H9 (cell line): Measurements from ENCODE around the gene HCST. TPM values are rescaled to one million over a fixed set of nuclear protein-coding genes. Genes with fewer than 3 reads are reported as not detected.

Experiments used
- DNase-seq: peaks from one replicate; pipeline ENCODE4 v3.0.0-alpha.2; 2017
- H2AFZ ChIP-seq: one replicate; pipeline ENCODE4 v1.6.1; 2013; ENCODE audit warnings: mild to moderate bottlenecking, low read length, control low read depth, moderate library complexity
- H2AK5ac ChIP-seq: 2 replicates; pipeline ENCODE4 v1.6.1; 2013; ENCODE audit warnings: low read length, control low read depth, mixed read lengths; ENCODE audit not compliant: insufficient read length
- H2BK120ac ChIP-seq: one replicate; pipeline ENCODE4 v1.6.1; 2013; ENCODE audit warnings: low read depth, mild to moderate bottlenecking, low read length, control low read depth, inconsistent platforms; ENCODE audit not compliant: poor library complexity, severe bottlenecking
- H2BK12ac ChIP-seq: 2 replicates; pipeline ENCODE4 v1.6.1; 2013; ENCODE audit warnings: low read length, control low read depth, mixed read lengths, low read depth; ENCODE audit not compliant: insufficient read length
- H2BK15ac ChIP-seq: 2 replicates; pipeline ENCODE4 v1.6.1; 2013; ENCODE audit warnings: low read depth, low read length, control low read depth
- H2BK20ac ChIP-seq: one replicate; pipeline ENCODE4 v1.6.1; 2013; ENCODE audit warnings: low read depth, mild to moderate bottlenecking, low read length, control low read depth, inconsistent platforms; ENCODE audit not compliant: poor library complexity, severe bottlenecking
- H2BK5ac ChIP-seq: 2 replicates; pipeline ENCODE4 v1.6.1; 2013; ENCODE audit warnings: low read length, control low read depth, mixed read lengths; ENCODE audit not compliant: insufficient read length
- H3K14ac ChIP-seq: 2 replicates; pipeline ENCODE4 v1.6.1; 2013; ENCODE audit warnings: low read length, control low read depth; ENCODE audit not compliant: insufficient read depth
- H3K18ac ChIP-seq: 2 replicates; pipeline ENCODE4 v1.6.1; 2013; ENCODE audit warnings: low read depth, mild to moderate bottlenecking, mixed read lengths, low read length, control low read depth; ENCODE audit not compliant: insufficient read length
- H3K23ac ChIP-seq: 2 replicates; pipeline ENCODE4 v1.6.1; 2013; ENCODE audit warnings: low read length, control low read depth, mixed read lengths, low read depth; ENCODE audit not compliant: insufficient read length
- H3K23me2 ChIP-seq: 2 replicates; pipeline ENCODE4 v1.6.1; 2013; ENCODE audit warnings: low read depth, mild to moderate bottlenecking, mixed read lengths, low read length, control low read depth; ENCODE audit not compliant: insufficient read length, poor library complexity, severe bottlenecking
- H3K27ac ChIP-seq: 2 replicates; pipeline ENCODE4 v1.5.1; 2013; ENCODE audit warnings: low read length, control low read depth, mixed read lengths, low read depth; ENCODE audit not compliant: insufficient read length
- H3K27me3 ChIP-seq: 2 replicates; pipeline ENCODE4 v1.6.1; 2013; ENCODE audit warnings: low read length, control low read depth, inconsistent platforms; ENCODE audit not compliant: insufficient read depth
- H3K4ac ChIP-seq: 2 replicates; pipeline ENCODE4 v1.6.1; 2013; ENCODE audit warnings: low read depth, mild to moderate bottlenecking, control low read depth, inconsistent platforms, low read length, moderate library complexity
- H3K4me1 ChIP-seq: 2 replicates; pipeline ENCODE4 v1.6.1; 2013; ENCODE audit warnings: low read length, control low read depth, inconsistent platforms; ENCODE audit not compliant: insufficient read depth
- H3K4me2 ChIP-seq: 2 replicates; pipeline ENCODE4 v1.6.1; 2013; ENCODE audit warnings: low read length, control low read depth, mixed read lengths; ENCODE audit not compliant: insufficient read length, insufficient read depth
- H3K56ac ChIP-seq: 2 replicates; pipeline ENCODE4 v1.6.1; 2013; ENCODE audit warnings: low read depth, mild to moderate bottlenecking, mixed read lengths, low read length, control low read depth; ENCODE audit not compliant: insufficient read length
- H3K79me1 ChIP-seq: 2 replicates; pipeline ENCODE4 v1.6.1; 2013; ENCODE audit warnings: low read depth, mild to moderate bottlenecking, moderate library complexity, low read length, control low read depth, inconsistent platforms; ENCODE audit not compliant: insufficient read depth, poor library complexity, severe bottlenecking
- H3K79me2 ChIP-seq: 2 replicates; pipeline ENCODE4 v1.6.1; 2013; ENCODE audit warnings: low read length, control low read depth, inconsistent platforms; ENCODE audit not compliant: insufficient read depth
- H3K9ac ChIP-seq: 2 replicates; pipeline ENCODE4 v1.6.1; 2013; ENCODE audit warnings: low read length, control low read depth, mixed read lengths; ENCODE audit not compliant: insufficient read length; ENCODE audit errors: extremely low read depth
- H3K9me3 ChIP-seq: one replicate; pipeline ENCODE4 v1.6.1; 2013; ENCODE audit warnings: low read depth, low read length, inconsistent platforms; ENCODE audit not compliant: control insufficient read depth
- H3T11ph ChIP-seq: one replicate; pipeline ENCODE4 v1.6.1; 2013; ENCODE audit warnings: mild to moderate bottlenecking, low read length, control low read depth, inconsistent platforms
- H4K20me1 ChIP-seq: one replicate; pipeline ENCODE4 v1.6.1; 2013; ENCODE audit not compliant: control insufficient read depth, insufficient read length, insufficient read depth
- H4K5ac ChIP-seq: 2 replicates; pipeline ENCODE4 v1.6.1; 2013; ENCODE audit warnings: low read depth, mild to moderate bottlenecking, mixed read lengths, low read length, control low read depth; ENCODE audit not compliant: insufficient read length
- H4K8ac ChIP-seq: replicated peaks from 2 replicates; pipeline ENCODE4 v1.6.1; 2013; ENCODE audit warnings: low read length, control low read depth, mixed read lengths, low read depth; ENCODE audit not compliant: insufficient read length
- H4K91ac ChIP-seq: 2 replicates; pipeline ENCODE4 v1.6.1; 2013; ENCODE audit warnings: low read depth, mild to moderate bottlenecking, moderate library complexity, mixed read lengths, low read length, control low read depth; ENCODE audit not compliant: insufficient read length
- H3K27ac Mint-ChIP-seq, 3 experiments: 2 replicates in 2 of 3; 3 replicates in 1 of 3; pipeline ENCODE4 v1.8.0; 2020 to 2021; ENCODE audit warnings: mixed read lengths in 3 of 3, mild to moderate bottlenecking in 1 of 3, moderate library complexity in 1 of 3
- H3K27me3 Mint-ChIP-seq: 2 replicates; pipeline ENCODE4 v1.8.0; 2021; ENCODE audit warnings: low read depth, mild to moderate bottlenecking, moderate library complexity, mixed read lengths
- H3K36me3 Mint-ChIP-seq, 3 experiments: 2 replicates in 2 of 3; 3 replicates in 1 of 3; pipeline ENCODE4 v1.8.0; 2020 to 2021; ENCODE audit warnings: low read depth in 3 of 3, mixed read lengths in 3 of 3; ENCODE audit not compliant: insufficient read depth in 1 of 3
- H3K4me1 Mint-ChIP-seq, 2 experiments: 2 replicates each; pipeline ENCODE4 v1.8.0; 2020; ENCODE audit warnings: mixed read lengths in 2 of 2
- H3K4me3 Mint-ChIP-seq, 2 experiments: 2 replicates in 1 of 2; 3 replicates in 1 of 2; pipeline ENCODE4 v1.8.0; 2020 to 2021; ENCODE audit warnings: mild to moderate bottlenecking in 2 of 2, mixed read lengths in 2 of 2, moderate library complexity in 1 of 2
- H3K9me3 Mint-ChIP-seq, 2 experiments: 2 replicates in 1 of 2; 3 replicates in 1 of 2; pipeline ENCODE4 v1.8.0; 2020; ENCODE audit warnings: mild to moderate bottlenecking in 2 of 2, mixed read lengths in 2 of 2, moderate library complexity in 1 of 2
- CTCF ChIP-seq: fragments of 200-600 bp; sonication (generic); conservative IDR thresholded peaks from 3 replicates; pipeline ENCODE4 v1.8.0; 2021; ENCODE audit warnings: antibody characterized with exemption, mild to moderate bottlenecking
- WGBS: extraction: QIAGEN DNeasy Blood & Tissue Kit; methylation state at CpG from one replicate; pipeline ENCODE4 v1.1.7; 2013; ENCODE audit warnings: missing lambda C conversion rate, low lambda C conversion rate, mixed read lengths; ENCODE audit not compliant: insufficient read length; ENCODE audit errors: extremely low coverage; 5-methylcytosine and 5-hydroxymethylcytosine counted together
- total RNA-seq: library from RNA; stranded (reverse); gene quantifications from 2 replicates; pipeline ENCODE4 v1.2.1, GENCODE V29; 2021

Gene HCST
- total RNA-seq, 1 experiment from 2014 or later, result 0.68 TPM

DNA sequence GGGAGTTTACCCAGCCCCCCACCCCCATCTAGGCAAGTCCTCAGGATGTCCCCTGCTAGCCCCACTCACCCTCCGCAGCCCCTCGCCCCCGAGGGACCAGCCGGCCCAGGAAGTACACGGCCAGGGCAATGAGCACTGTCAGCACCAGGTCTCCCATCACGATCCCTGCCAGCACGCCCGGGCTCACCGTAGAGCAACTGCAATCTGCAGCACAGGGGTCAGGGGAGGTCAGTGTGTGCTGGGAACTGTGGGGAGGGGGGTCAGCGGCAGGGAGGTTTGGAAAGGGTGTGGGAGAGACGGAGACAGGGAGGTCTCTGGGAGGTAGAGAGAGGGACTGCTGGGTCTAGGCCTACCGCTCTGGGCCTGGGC, 5.0 kb downstream of the HCST start:
- no peak overlapping the region for H3K27ac ChIP-seq
- H3K4me2 ChIP-seq, result no peak overlapping the region
- no peaks in the 10 kb centered on the region for H3K27me3 ChIP-seq
- no peak overlapping the region for H2AK5ac ChIP-seq
- Mint-ChIP-seq H3K36me3 (no peaks in the 10 kb centered on the region), H3K27ac (no peak overlapping the region; a peak in 2 of 7 replicates), H3K4me1 (peaks cover 14 to 35% of the 10 kb centered on the region in 2 experiments), H3K4me3 (no peak overlapping the region), H3K27me3 (peaks cover 7% of the 10 kb centered on the region), H3K9me3 (no peaks in the 10 kb centered on the region; a peak in 1 of 5 replicates)
- no peak overlapping the region for H2BK5ac ChIP-seq
- no peak overlapping the region for H4K8ac ChIP-seq
- no peak overlapping the region for H3K56ac ChIP-seq
- no peaks in the 10 kb centered on the region for H4K20me1 ChIP-seq
- H3T11ph ChIP-seq, result no peak overlapping the region
- H3K79me2 ChIP-seq, result no peaks in the 10 kb centered on the region
- no peak overlapping the region for H4K91ac ChIP-seq
- no peaks in the 10 kb centered on the region for H3K79me1 ChIP-seq
- H3K14ac ChIP-seq, result no peak overlapping the region
- H3K4me1 ChIP-seq, result peaks cover 2% of the 10 kb centered on the region; the same call in 1 of the 2 replicates
- DNase-seq, result no peak
- H3K23ac ChIP-seq, result no peak overlapping the region
- no peak overlapping the region for H3K18ac ChIP-seq
- no peaks in the 10 kb centered on the region for H3K9me3 ChIP-seq
- no peak overlapping the region for H3K9ac ChIP-seq
- peaks cover 5% of the 10 kb centered on the region for H3K23me2 ChIP-seq
- H2AFZ ChIP-seq, result no peak overlapping the region
- no peak for TF ChIP-seq CTCF
- no peak overlapping the region for H2BK20ac ChIP-seq
- no CpG with 5 or more reads among the region's 12 CpGs for WGBS
- no peak overlapping the region for H3K4ac ChIP-seq
- H2BK15ac ChIP-seq, result no peak overlapping the region
- no peak overlapping the region for H4K5ac ChIP-seq
- no peak overlapping the region for H2BK12ac ChIP-seq
- H2BK120ac ChIP-seq, result no peak overlapping the region
